WTC11 (cell line): ENCODE measurements around the gene NUP50. TPM values are rescaled to one million over a fixed set of nuclear protein-coding genes. Genes with fewer than 3 reads are reported as not detected.
A peak's percentile ranks its signal among the peaks of the same experiment; 100 is the strongest.

Source experiments
- ATAC-seq: fragments of 200-7000 bp; cut with Tn5 transposase; 2 replicates; pipeline ENCODE4 v1.10.0; 2021; ENCODE audit warnings: mild to moderate bottlenecking, moderate library complexity
- CTCF ChIA-PET: fragments of 300-600 bp; sonication (Branson Sonifier 250); formaldehyde crosslinking; loops from one replicate; lab custom pipeline; 2021; ENCODE audit warnings: antibody characterized with exemption; lab: Charles Lee
- POLR2A ChIA-PET: fragments of 350-600 bp; sonication (Branson Sonifier 250); formaldehyde crosslinking; loops from one replicate; lab custom pipeline; 2021; ENCODE audit warnings: antibody characterized with exemption; lab: Charles Lee
- DNase-seq: peaks from one replicate; pipeline ENCODE4 v3.0.0; 2021; ENCODE audit warnings: low spot score
- H3K27ac Mint-ChIP-seq: 2 replicates; pipeline ENCODE4 v1.8.0; 2021; ENCODE audit warnings: mixed read lengths
- H3K27me3 Mint-ChIP-seq: 2 replicates; pipeline ENCODE4 v1.8.0; 2021; ENCODE audit warnings: low read depth, mild to moderate bottlenecking, moderate library complexity, mixed read lengths
- H3K36me3 Mint-ChIP-seq: 2 replicates; pipeline ENCODE4 v1.8.0; 2021; ENCODE audit warnings: mixed read lengths
- H3K4me1 Mint-ChIP-seq: 2 replicates; pipeline ENCODE4 v1.8.0; 2022; ENCODE audit warnings: mixed read lengths
- H3K4me3 Mint-ChIP-seq: 2 replicates; pipeline ENCODE4 v1.8.0; 2021; ENCODE audit warnings: mild to moderate bottlenecking, moderate library complexity, mixed read lengths
- H3K9me3 Mint-ChIP-seq: 2 replicates; pipeline ENCODE4 v1.8.0; 2021; ENCODE audit warnings: mixed read lengths
- CBFB ChIP-seq: sonication (generic); formaldehyde crosslinking; IDR thresholded peaks from 2 replicates; pipeline ENCODE4 v1.8.1; 2022; ENCODE audit warnings: mild to moderate bottlenecking, low read depth, missing genetic modification reagents
- E2F5 ChIP-seq: sonication (generic); formaldehyde crosslinking; IDR thresholded peaks from 2 replicates; pipeline ENCODE4 v1.8.1; 2022; ENCODE audit warnings: mild to moderate bottlenecking, moderate library complexity, missing genetic modification reagents
- ELF4 ChIP-seq: sonication (generic); formaldehyde crosslinking; IDR thresholded peaks from 2 replicates; pipeline ENCODE4 v1.8.1; 2022; ENCODE audit warnings: low read depth, mild to moderate bottlenecking, moderate library complexity, missing genetic modification reagents
- EMX1 ChIP-seq: fragments of 250-450 bp; sonication (Bioruptor Pico); IDR thresholded peaks from 2 replicates; pipeline ENCODE4 v1.8.0; 2021; ENCODE audit warnings: mild to moderate bottlenecking
- ESRRA ChIP-seq: sonication (generic); formaldehyde crosslinking; IDR thresholded peaks from 2 replicates; pipeline ENCODE4 v1.8.1; 2022; ENCODE audit warnings: mild to moderate bottlenecking, missing genetic modification reagents, borderline replicate concordance
- ETV6 ChIP-seq: sonication (generic); formaldehyde crosslinking; IDR thresholded peaks from 2 replicates; pipeline ENCODE4 v1.8.1; 2022; ENCODE audit warnings: mild to moderate bottlenecking, missing genetic modification reagents
- FOXJ3 ChIP-seq: sonication (generic); formaldehyde crosslinking; IDR thresholded peaks from 2 replicates; pipeline ENCODE4 v1.9.0; 2021; ENCODE audit warnings: missing genetic modification reagents, mild to moderate bottlenecking, borderline replicate concordance
- FOXK1 ChIP-seq: sonication (generic); formaldehyde crosslinking; IDR thresholded peaks from 2 replicates; pipeline ENCODE4 v1.8.0; 2022; ENCODE audit warnings: mild to moderate bottlenecking, moderate library complexity, missing genetic modification reagents
- FOXP1 ChIP-seq: sonication (generic); formaldehyde crosslinking; IDR thresholded peaks from 2 replicates; pipeline ENCODE4 v1.8.0; 2022; ENCODE audit warnings: missing genetic modification reagents, mild to moderate bottlenecking, moderate library complexity, borderline replicate concordance
- FOXP4 ChIP-seq: sonication (generic); formaldehyde crosslinking; IDR thresholded peaks from 2 replicates; pipeline ENCODE4 v1.8.0; 2022; ENCODE audit warnings: mild to moderate bottlenecking, missing genetic modification reagents
- IRF2 ChIP-seq: sonication (generic); formaldehyde crosslinking; IDR thresholded peaks from 2 replicates; pipeline ENCODE4 v1.8.0; 2022; ENCODE audit warnings: low read depth, missing genetic modification reagents, borderline replicate concordance
- MLX ChIP-seq: sonication (generic); formaldehyde crosslinking; IDR thresholded peaks from 2 replicates; pipeline ENCODE4 v1.8.1; 2023; ENCODE audit warnings: mild to moderate bottlenecking, missing genetic modification reagents, moderate library complexity
- TCF7 ChIP-seq: sonication (generic); formaldehyde crosslinking; IDR thresholded peaks from 2 replicates; pipeline ENCODE4 v1.8.0; 2022; ENCODE audit warnings: mild to moderate bottlenecking, low read depth, missing genetic modification reagents, moderate library complexity
- USF2 ChIP-seq: sonication (generic); formaldehyde crosslinking; IDR thresholded peaks from 2 replicates; pipeline ENCODE4 v1.8.1; 2023; ENCODE audit warnings: mild to moderate bottlenecking, missing genetic modification reagents, moderate library complexity
- ZNF425 ChIP-seq: fragments of 250-450 bp; sonication (Bioruptor Pico); conservative IDR thresholded peaks from 2 replicates; pipeline ENCODE4 v1.9.0; 2021; ENCODE audit warnings: mild to moderate bottlenecking
- ZNF532 ChIP-seq: fragments of 250-450 bp; sonication (Bioruptor Pico); IDR thresholded peaks from 2 replicates; pipeline ENCODE4 v1.9.0; 2021; ENCODE audit warnings: mild to moderate bottlenecking, borderline replicate concordance
- ZNF671 ChIP-seq: fragments of 250-450 bp; sonication (Bioruptor Pico); IDR thresholded peaks from 2 replicates; pipeline ENCODE4 v1.8.0; 2021; ENCODE audit warnings: mild to moderate bottlenecking
- total RNA-seq: library from RNA; stranded (reverse); gene quantifications from 3 replicates; pipeline ENCODE4 v1.2.3, GENCODE V29; 2021

The NUP50 gene
- total RNA-seq, 1 experiment from 2014 or later = 131 TPM

- no peak for TF ChIP-seq MLX (CRISPR knock-in tag)
- TF ChIP-seq ZNF425 (CRISPR knock-in tag) = no peak
Observed at GRCh38 chr22:45210577-45210976, 46.9 kb downstream of the NUP50 start (continued).

GRCh38 chr22:45210991-45211390, 47.3 kb downstream of the NUP50 start:
- H3K36me3 Mint-ChIP-seq = no peaks in the 10 kb centered on the region; the same call in 1 of the 2 replicates
- no peaks in the 10 kb centered on the region for H3K27me3 Mint-ChIP-seq
- H3K4me1 Mint-ChIP-seq = peaks cover 21% of the 10 kb centered on the region
- H3K9me3 Mint-ChIP-seq = no peaks in the 10 kb centered on the region
- ChIA-PET CTCF (no interaction called here), POLR2A (no interaction called here)
- DNase-seq (no peak), ATAC-seq (no peak)
- 0 out of 2 replicates have a peak overlapping the region, but pooled peaks have one; percentile 23 for H3K27ac Mint-ChIP-seq
- no peak for TF ChIP-seq ELF4 (CRISPR knock-in tag)
- TF ChIP-seq ZNF671 (CRISPR knock-in tag) = no peak
- TF ChIP-seq ESRRA (CRISPR knock-in tag) = no peak
- no peak for TF ChIP-seq CBFB (CRISPR knock-in tag)
- no peak for TF ChIP-seq EMX1 (CRISPR knock-in tag)
- no peak for TF ChIP-seq TCF7
- no peak for TF ChIP-seq ZNF532 (CRISPR knock-in tag)
- TF ChIP-seq ETV6 (CRISPR knock-in tag) = no peak
- TF ChIP-seq FOXP4 (CRISPR knock-in tag) = no peak
- H3K4me3 Mint-ChIP-seq = no peak overlapping the region

GRCh38 chr22:45211435-45211834, 47.7 kb downstream of the NUP50 start:
- no peaks in the 10 kb centered on the region; the same call in 1 of the 2 replicates for H3K36me3 Mint-ChIP-seq
- CTCF ChIA-PET = no interaction called here
- DNase-seq = no peak
- peaks cover 23% of the 10 kb centered on the region for H3K4me1 Mint-ChIP-seq
- H3K4me3 Mint-ChIP-seq = no peak overlapping the region
- POLR2A ChIA-PET = no interaction called here
- ATAC-seq = no peak
- TF ChIP-seq E2F5 (CRISPR knock-in tag) (no peak), FOXP1 (CRISPR knock-in tag) (no peak), FOXJ3 (CRISPR knock-in tag) (no peak), ETV6 (CRISPR knock-in tag) (no peak), FOXK1 (CRISPR knock-in tag) (no peak), USF2 (no peak), FOXP4 (CRISPR knock-in tag) (no peak), IRF2 (CRISPR knock-in tag) (no peak)
- H3K9me3 Mint-ChIP-seq = no peaks in the 10 kb centered on the region
- H3K27me3 Mint-ChIP-seq = no peaks in the 10 kb centered on the region
- H3K27ac Mint-ChIP-seq = 0 out of 2 replicates have a peak overlapping the region, but pooled peaks have one; percentile 23
